ENCODE results near the gene ARHGAP6.

DNA sequence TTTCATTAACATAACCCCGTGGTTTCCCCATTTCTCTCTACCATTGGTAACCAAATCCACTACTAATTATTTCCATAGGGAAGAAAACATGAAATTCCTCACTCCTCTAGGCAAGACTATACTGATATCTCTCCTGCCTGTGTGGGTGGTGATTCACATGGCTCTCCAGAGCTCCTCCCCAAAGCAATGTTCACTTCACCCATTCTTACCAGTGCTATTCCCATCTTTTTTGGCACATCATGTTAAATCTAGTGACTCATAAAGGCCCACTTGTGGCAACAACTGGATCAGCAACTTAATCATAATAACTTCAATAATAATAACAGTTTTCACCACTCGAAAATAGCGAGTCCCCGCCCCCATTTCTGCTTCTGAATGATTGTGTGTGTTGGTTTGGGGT, 560.6 kb downstream of the ARHGAP6 start:
- TF ChIP-seq, protein P1, sequence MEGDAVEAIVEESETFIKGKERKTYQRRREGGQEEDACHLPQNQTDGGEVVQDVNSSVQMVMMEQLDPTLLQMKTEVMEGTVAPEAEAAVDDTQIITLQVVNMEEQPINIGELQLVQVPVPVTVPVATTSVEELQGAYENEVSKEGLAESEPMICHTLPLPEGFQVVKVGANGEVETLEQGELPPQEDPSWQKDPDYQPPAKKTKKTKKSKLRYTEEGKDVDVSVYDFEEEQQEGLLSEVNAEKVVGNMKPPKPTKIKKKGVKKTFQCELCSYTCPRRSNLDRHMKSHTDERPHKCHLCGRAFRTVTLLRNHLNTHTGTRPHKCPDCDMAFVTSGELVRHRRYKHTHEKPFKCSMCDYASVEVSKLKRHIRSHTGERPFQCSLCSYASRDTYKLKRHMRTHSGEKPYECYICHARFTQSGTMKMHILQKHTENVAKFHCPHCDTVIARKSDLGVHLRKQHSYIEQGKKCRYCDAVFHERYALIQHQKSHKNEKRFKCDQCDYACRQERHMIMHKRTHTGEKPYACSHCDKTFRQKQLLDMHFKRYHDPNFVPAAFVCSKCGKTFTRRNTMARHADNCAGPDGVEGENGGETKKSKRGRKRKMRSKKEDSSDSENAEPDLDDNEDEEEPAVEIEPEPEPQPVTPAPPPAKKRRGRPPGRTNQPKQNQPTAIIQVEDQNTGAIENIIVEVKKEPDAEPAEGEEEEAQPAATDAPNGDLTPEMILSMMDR (IDR thresholded peaks at IDR 0.05), result no peak
- TF ChIP-seq EP300 (IDR thresholded peaks at IDR 0.05) (no peak), POLR2A (IDR thresholded peaks at IDR 0.05) (no peak)

Data from upper lobe of left lung (tissue), 4 donors.